NB4 (cell line): ENCODE data around the gene SPRYD3.

Experiments
- MYC ChIP-seq: IDR thresholded peaks from 2 replicates; pipeline ENCODE4 v1.6.1; 2011; ENCODE audit warnings: low read depth, low read length
- POLR2A ChIP-seq: IDR thresholded peaks from 2 replicates; pipeline ENCODE4 v1.6.1; 2011; ENCODE audit warnings: mild to moderate bottlenecking; ENCODE audit not compliant: insufficient read length; ENCODE audit errors: extremely low read depth
- TF ChIP-seq, protein P1 (sequence below): IDR thresholded peaks from one replicate; pipeline ENCODE4 v1.5.1; 2012; ENCODE audit warnings: low read depth, low read length
- TF ChIP-seq, protein P2 (sequence below): IDR thresholded peaks from 2 replicates; pipeline ENCODE4 v1.6.1; 2011; ENCODE audit warnings: low read depth, low read length

DNA sequence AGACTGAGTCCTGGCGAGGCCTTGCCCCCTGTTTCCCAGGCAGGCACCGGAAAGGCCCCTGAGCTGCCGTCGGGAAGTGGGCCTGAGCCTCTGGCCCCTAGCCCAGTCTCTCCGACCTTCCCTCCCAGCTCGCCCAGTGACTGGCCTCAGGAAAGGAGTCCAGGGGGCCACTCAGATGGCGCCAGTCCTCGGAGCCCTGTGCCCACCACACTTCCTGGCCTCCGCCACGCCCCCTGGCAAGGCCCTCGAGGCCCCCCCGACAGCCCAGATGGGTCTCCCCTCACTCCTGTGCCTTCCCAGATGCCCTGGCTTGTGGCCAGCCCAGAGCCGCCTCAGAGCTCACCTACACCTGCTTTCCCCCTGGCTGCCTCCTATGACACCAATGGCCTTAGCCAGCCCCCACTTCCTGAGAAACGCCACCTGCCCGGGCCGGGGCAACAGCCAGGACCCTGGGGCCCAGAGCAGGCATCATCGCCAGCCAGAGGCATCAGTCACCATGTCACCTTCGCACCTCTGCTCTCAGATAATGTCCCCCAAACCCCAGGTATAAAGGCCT is 18.4 kb downstream of the SPRYD3 start:
- TF ChIP-seq, protein P1, sequence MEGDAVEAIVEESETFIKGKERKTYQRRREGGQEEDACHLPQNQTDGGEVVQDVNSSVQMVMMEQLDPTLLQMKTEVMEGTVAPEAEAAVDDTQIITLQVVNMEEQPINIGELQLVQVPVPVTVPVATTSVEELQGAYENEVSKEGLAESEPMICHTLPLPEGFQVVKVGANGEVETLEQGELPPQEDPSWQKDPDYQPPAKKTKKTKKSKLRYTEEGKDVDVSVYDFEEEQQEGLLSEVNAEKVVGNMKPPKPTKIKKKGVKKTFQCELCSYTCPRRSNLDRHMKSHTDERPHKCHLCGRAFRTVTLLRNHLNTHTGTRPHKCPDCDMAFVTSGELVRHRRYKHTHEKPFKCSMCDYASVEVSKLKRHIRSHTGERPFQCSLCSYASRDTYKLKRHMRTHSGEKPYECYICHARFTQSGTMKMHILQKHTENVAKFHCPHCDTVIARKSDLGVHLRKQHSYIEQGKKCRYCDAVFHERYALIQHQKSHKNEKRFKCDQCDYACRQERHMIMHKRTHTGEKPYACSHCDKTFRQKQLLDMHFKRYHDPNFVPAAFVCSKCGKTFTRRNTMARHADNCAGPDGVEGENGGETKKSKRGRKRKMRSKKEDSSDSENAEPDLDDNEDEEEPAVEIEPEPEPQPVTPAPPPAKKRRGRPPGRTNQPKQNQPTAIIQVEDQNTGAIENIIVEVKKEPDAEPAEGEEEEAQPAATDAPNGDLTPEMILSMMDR = no peak
- TF ChIP-seq POLR2A (no peak), MYC (no peak)
- TF ChIP-seq, protein P2, sequence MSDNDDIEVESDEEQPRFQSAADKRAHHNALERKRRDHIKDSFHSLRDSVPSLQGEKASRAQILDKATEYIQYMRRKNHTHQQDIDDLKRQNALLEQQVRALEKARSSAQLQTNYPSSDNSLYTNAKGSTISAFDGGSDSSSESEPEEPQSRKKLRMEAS = no peak
